ENCODE results near the gene CBLB. TPM values are rescaled to one million over a fixed set of nuclear protein-coding genes. Genes with fewer than 3 reads are reported as not detected.
"Not testable (repeated sequence)": the region's sequence is repeated elsewhere in the genome, so short reads cannot be mapped to it uniquely, and the experiment has no call there.

CBLB gene
- total RNA-seq, 2 experiments from 2014 or later = 146 to 157 TPM

- peaks cover 67% of the 10 kb centered on the region for H3K36me3 Mint-ChIP-seq
- peaks cover 17% of the 10 kb centered on the region for H3K9me3 Mint-ChIP-seq
- DNase-seq; H3K4me3 Mint-ChIP-seq; H3K27me3 Mint-ChIP-seq; ATAC-seq (ENCODE audit: low read depth): not testable (repeated sequence)
- peak overlapping the region; percentile 89 for H3K27ac Mint-ChIP-seq
- POLR2A ChIA-PET = interaction anchor here (1.3 kb wide), 1 partner anchor 74 kb away, joined by 3 read pairs; no protein-coding TSS in a partner anchor
- peaks cover 59% of the 10 kb centered on the region for H3K4me1 Mint-ChIP-seq
Observed at GRCh38 chr3:105762214-105762613, 106.6 kb downstream of the CBLB start.

GRCh38 chr3:105759442-105760078 is 109.3 kb downstream of the CBLB start:
- Mint-ChIP-seq H3K27ac (no peak overlapping the region), H3K4me3 (no peak overlapping the region), H3K27me3 (no peaks in the 10 kb centered on the region), H3K9me3 (peaks cover 18% of the 10 kb centered on the region), H3K4me1 (peaks cover 53% of the 10 kb centered on the region), H3K36me3 (peaks cover 78% of the 10 kb centered on the region)
- ATAC-seq (ENCODE audit: low read depth) (no peak), DNase-seq (no peak)
- POLR2A ChIA-PET = interaction anchor here (1.2 kb wide), 1 partner anchor 123 kb away, joined by 3 read pairs; no protein-coding TSS in a partner anchor

- H3K27ac Mint-ChIP-seq = no peak overlapping the region
- no peak for ATAC-seq (ENCODE audit: low read depth)
Observed at GRCh38 chr3:105758451-105758850, 110.4 kb downstream of the CBLB start.

GRCh38 chr3:105755121-105755886 is 113.5 kb downstream of the CBLB start:
- DNase-seq (no peak), ATAC-seq (ENCODE audit: low read depth) (peak; percentile 10)
- H3K4me1 Mint-ChIP-seq = peaks cover 58% of the 10 kb centered on the region
- peak overlapping the region; percentile 72 for H3K27ac Mint-ChIP-seq
- peaks cover 55% of the 10 kb centered on the region for H3K36me3 Mint-ChIP-seq
- no peaks in the 10 kb centered on the region for H3K27me3 Mint-ChIP-seq
- H3K4me3 Mint-ChIP-seq = peak overlapping the region; percentile 25
- peaks cover 2% of the 10 kb centered on the region for H3K9me3 Mint-ChIP-seq
- POLR2A ChIA-PET = no interaction called here

More at GRCh38 chr3:105758451-105758850, 110.4 kb downstream of the CBLB start:
- H3K9me3 Mint-ChIP-seq = peaks cover 17% of the 10 kb centered on the region
- DNase-seq = no peak
- peaks cover 52% of the 10 kb centered on the region for H3K4me1 Mint-ChIP-seq
- POLR2A ChIA-PET = no interaction called here
- H3K36me3 Mint-ChIP-seq = peaks cover 75% of the 10 kb centered on the region
- H3K4me3 Mint-ChIP-seq = no peak overlapping the region
- H3K27me3 Mint-ChIP-seq = no peaks in the 10 kb centered on the region

- no peak for DNase-seq
- peak; percentile 79 for ATAC-seq (ENCODE audit: low read depth)
- peak overlapping the region; percentile 96 for H3K27ac Mint-ChIP-seq
- H3K4me1 Mint-ChIP-seq = peaks cover 65% of the 10 kb centered on the region
- peaks cover 2% of the 10 kb centered on the region for H3K9me3 Mint-ChIP-seq
- peaks cover 43% of the 10 kb centered on the region for H3K36me3 Mint-ChIP-seq
- peak overlapping the region; percentile 69 for H3K4me3 Mint-ChIP-seq
- POLR2A ChIA-PET = interaction anchor here (0.7 to 0.8 kb wide), 2 partner anchors 14 to 116 kb away, joined by 4 read pairs; partner anchors contain the start of gene CBLB
- no peaks in the 10 kb centered on the region for H3K27me3 Mint-ChIP-seq
Observed at GRCh38 chr3:105752791-105753415, 115.9 kb downstream of the CBLB start.

GRCh38 chr3:105747696-105748095 is 121.1 kb downstream of the CBLB start:
- Mint-ChIP-seq H3K9me3 (peaks cover 1% of the 10 kb centered on the region), H3K4me1 (peaks cover 58% of the 10 kb centered on the region), H3K27me3 (no peaks in the 10 kb centered on the region), H3K27ac (peak overlapping the region; percentile 77), H3K4me3 (peak overlapping the region; percentile 44), H3K36me3 (peaks cover 55% of the 10 kb centered on the region)
- no peak for DNase-seq
- ATAC-seq (ENCODE audit: low read depth) = no peak
- POLR2A ChIA-PET = no interaction called here

GRCh38 chr3:105747060-105747541 is 121.7 kb downstream of the CBLB start:
- Mint-ChIP-seq H3K27ac (peak overlapping the region; percentile 89), H3K4me1 (peaks cover 52% of the 10 kb centered on the region), H3K4me3 (peak overlapping the region; percentile 70), H3K9me3 (peaks cover 1% of the 10 kb centered on the region), H3K36me3 (peaks cover 52% of the 10 kb centered on the region), H3K27me3 (no peaks in the 10 kb centered on the region)
- POLR2A ChIA-PET = interaction anchor here (1.0 kb wide), 1 partner anchor 121 kb away, joined by 4 read pairs; the partner anchor contains the start of gene CBLB
- DNase-seq (no peak), ATAC-seq (ENCODE audit: low read depth) (peak; percentile 69)

GRCh38 chr3:105746231-105746996 is 122.4 kb downstream of the CBLB start:
- H3K9me3 Mint-ChIP-seq = peaks cover 6% of the 10 kb centered on the region
- H3K27ac Mint-ChIP-seq = peak overlapping the region; percentile 89
- peaks cover 59% of the 10 kb centered on the region for H3K36me3 Mint-ChIP-seq
- H3K27me3 Mint-ChIP-seq = no peaks in the 10 kb centered on the region
- DNase-seq = no peak
- peak overlapping the region; percentile 70 for H3K4me3 Mint-ChIP-seq
- H3K4me1 Mint-ChIP-seq = peaks cover 52% of the 10 kb centered on the region
- ATAC-seq (ENCODE audit: low read depth) = peak; percentile 46
- POLR2A ChIA-PET = interaction anchor here (1.0 kb wide), 1 partner anchor 122 kb away, joined by 4 read pairs; the partner anchor contains the start of gene CBLB

GRCh38 chr3:105745046-105745445 is 123.8 kb downstream of the CBLB start:
- Mint-ChIP-seq H3K36me3 (peaks cover 58% of the 10 kb centered on the region), H3K9me3 (peaks cover 9% of the 10 kb centered on the region), H3K27ac (no peak overlapping the region), H3K4me1 (peaks cover 47% of the 10 kb centered on the region), H3K4me3 (no peak overlapping the region), H3K27me3 (no peaks in the 10 kb centered on the region)
- DNase-seq = no peak
- ATAC-seq (ENCODE audit: low read depth) = no peak
- POLR2A ChIA-PET = no interaction called here

- H3K27ac Mint-ChIP-seq = peak overlapping the region; percentile 54
- POLR2A ChIA-PET = interaction anchor here (0.7 kb wide), 1 partner anchor 88 kb away, joined by 3 read pairs; no protein-coding TSS in a partner anchor
Observed at GRCh38 chr3:105744202-105744601, 124.6 kb downstream of the CBLB start.

GRCh38 chr3:105733356-105733755 is 135.5 kb downstream of the CBLB start:
- Mint-ChIP-seq H3K27me3 (no peaks in the 10 kb centered on the region), H3K4me3 (no peak overlapping the region), H3K4me1 (peaks cover 6% of the 10 kb centered on the region), H3K27ac (no peak overlapping the region), H3K36me3 (peaks cover 58% of the 10 kb centered on the region), H3K9me3 (peaks cover 1% of the 10 kb centered on the region)
- ATAC-seq (ENCODE audit: low read depth) (no peak), DNase-seq (no peak)
- POLR2A ChIA-PET = no interaction called here

More at GRCh38 chr3:105744202-105744601, 124.6 kb downstream of the CBLB start:
- no peak for ATAC-seq (ENCODE audit: low read depth)
- no peaks in the 10 kb centered on the region for H3K27me3 Mint-ChIP-seq
- H3K9me3 Mint-ChIP-seq = peaks cover 9% of the 10 kb centered on the region
- H3K4me1 Mint-ChIP-seq = peaks cover 49% of the 10 kb centered on the region
- DNase-seq = no peak
- no peak overlapping the region for H3K4me3 Mint-ChIP-seq
- H3K36me3 Mint-ChIP-seq = peaks cover 65% of the 10 kb centered on the region

- DNase-seq = no peak
- no peak for ATAC-seq (ENCODE audit: low read depth)
- peaks cover 8% of the 10 kb centered on the region for H3K4me1 Mint-ChIP-seq
- no peak overlapping the region for H3K27ac Mint-ChIP-seq
- H3K27me3 Mint-ChIP-seq = no peaks in the 10 kb centered on the region
- POLR2A ChIA-PET = no interaction called here
- H3K9me3 Mint-ChIP-seq = peaks cover 14% of the 10 kb centered on the region
- peaks cover 72% of the 10 kb centered on the region for H3K36me3 Mint-ChIP-seq
- no peak overlapping the region for H3K4me3 Mint-ChIP-seq
Observed at GRCh38 chr3:105731686-105732085, 137.1 kb downstream of the CBLB start.

Measured in activated naive CD8-positive, alpha-beta T cell treated with anti-CD3 and anti-CD28 coated beads, Interleukin-2, amount 10 ng/mL, durations not matched to agents 7 days and 5 days (primary cell).